Fibroblast of gingiva (primary cell): Measurements from ENCODE around the gene PDS5A.
"Not testable (repeated sequence)": the region's sequence is repeated elsewhere in the genome, so short reads cannot be mapped to it uniquely, and the experiment has no call there.

Experiments used
- DNase-seq: peaks from one replicate; pipeline ENCODE4 v3.0.0-alpha.2; 2011; ENCODE audit warnings: low read depth

Gene PDS5A

GRCh38 chr4:39970671-39971640 is 6.8 kb downstream of the PDS5A start:
- DNase-seq: no peak

GRCh38 chr4:39963656-39964055 is 14.1 kb downstream of the PDS5A start:
- DNase-seq: no peak

GRCh38 chr4:39961311-39961877 is 16.3 kb downstream of the PDS5A start:
- DNase-seq: no peak

GRCh38 chr4:39950861-39951481 is 26.7 kb downstream of the PDS5A start:
- no peak for DNase-seq

- DNase-seq: no peak
Observed at GRCh38 chr4:39947963-39948362, 29.7 kb downstream of the PDS5A start.

- peak; percentile 19 for DNase-seq
Observed at GRCh38 chr4:39947417-39947816, 30.3 kb downstream of the PDS5A start.

- DNase-seq: not testable (repeated sequence)
Observed at GRCh38 chr4:39944245-39944644, 33.5 kb downstream of the PDS5A start.

- no peak for DNase-seq
Observed at GRCh38 chr4:39942507-39942906, 35.2 kb downstream of the PDS5A start.

- DNase-seq: no peak
Observed at GRCh38 chr4:39941682-39942217, 36.0 kb downstream of the PDS5A start.

GRCh38 chr4:39937683-39938268 is 39.9 kb downstream of the PDS5A start:
- DNase-seq: no peak

- DNase-seq: no peak
Observed at GRCh38 chr4:39936565-39937418, 40.9 kb downstream of the PDS5A start.

GRCh38 chr4:39933671-39934590 is 43.8 kb downstream of the PDS5A start:
- peak; percentile 22 for DNase-seq

- DNase-seq: no peak
Observed at GRCh38 chr4:39932776-39933402, 44.8 kb downstream of the PDS5A start.

GRCh38 chr4:39931441-39931901 is 46.2 kb downstream of the PDS5A start:
- DNase-seq: no peak

- DNase-seq: no peak
Observed at GRCh38 chr4:39928538-39928937, 49.2 kb downstream of the PDS5A start.

- no peak for DNase-seq
Observed at GRCh38 chr4:39924014-39924413, 53.7 kb downstream of the PDS5A start.

GRCh38 chr4:39922399-39922798 is 55.3 kb downstream of the PDS5A start:
- DNase-seq: no peak

GRCh38 chr4:39913471-39913870 is 64.2 kb downstream of the PDS5A start:
- no peak for DNase-seq

- DNase-seq: no peak
Observed at GRCh38 chr4:39910064-39910463, 67.6 kb downstream of the PDS5A start.

GRCh38 chr4:39908284-39908683 is 69.4 kb downstream of the PDS5A start:
- DNase-seq: no peak
